SIG-M5 (cell line): ENCODE results near the gene ADD1.
A peak's percentile ranks its signal among the peaks of the same experiment; 100 is the strongest.
"Not testable (repeated sequence)": the region's sequence is repeated elsewhere in the genome, so short reads cannot be mapped to it uniquely, and the experiment has no call there.

Source experiments
- DNase-seq: peaks from one replicate; lab custom pipeline; 2025; lab: John Stamatoyannopoulos, UW

The ADD1 gene

GRCh38 chr4:2934077-2934812 is 90.6 kb downstream of the ADD1 start:
- DNase-seq, result peak; percentile 2

DNA sequence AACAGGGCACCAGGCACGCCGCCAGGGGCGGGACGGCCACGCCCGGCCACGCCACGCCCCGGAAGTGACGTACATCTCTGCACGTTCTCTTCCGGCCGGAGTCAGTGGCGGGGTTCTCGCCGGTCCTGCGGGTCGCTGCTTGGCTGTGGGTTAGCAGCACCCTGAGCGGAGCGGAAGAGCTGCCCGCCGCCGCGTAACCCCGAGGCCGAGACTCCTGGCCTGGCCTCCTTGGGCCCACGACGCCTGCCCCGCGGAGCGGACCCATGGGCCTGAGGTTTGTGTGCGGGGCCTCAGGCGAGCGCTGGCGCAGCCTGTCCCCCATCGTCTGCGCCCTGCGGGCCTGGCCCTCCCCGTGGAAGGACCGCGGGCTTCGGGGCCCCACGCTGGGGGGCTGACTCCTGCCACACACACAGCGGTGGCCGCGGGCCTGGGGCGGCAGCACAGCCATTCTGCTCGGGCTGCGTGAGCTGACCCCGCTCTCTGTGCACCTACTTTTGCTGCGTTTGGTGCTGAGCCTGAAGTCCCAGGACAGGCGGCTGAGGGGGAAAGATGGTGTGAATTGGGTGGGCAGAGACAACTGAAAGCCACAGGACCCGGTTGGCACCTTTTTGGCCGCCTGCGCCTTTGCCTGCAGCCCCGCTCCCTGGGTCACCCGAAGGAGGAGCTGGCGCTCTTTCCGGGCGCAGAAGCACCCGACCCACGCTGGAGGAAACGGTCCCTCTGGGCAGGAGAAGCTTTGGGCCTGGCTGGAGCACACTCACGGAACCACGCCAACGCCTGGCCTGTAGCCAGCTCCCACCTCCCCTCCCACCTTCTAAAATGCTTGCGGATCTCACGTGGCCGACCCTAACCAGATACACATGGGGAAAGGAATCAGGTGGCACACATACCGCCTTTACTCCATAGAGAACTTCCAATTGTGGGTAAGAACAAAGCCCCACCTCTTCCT is 91.4 kb downstream of the ADD1 start:
- DNase-seq, result peak; percentile 59

DNA sequence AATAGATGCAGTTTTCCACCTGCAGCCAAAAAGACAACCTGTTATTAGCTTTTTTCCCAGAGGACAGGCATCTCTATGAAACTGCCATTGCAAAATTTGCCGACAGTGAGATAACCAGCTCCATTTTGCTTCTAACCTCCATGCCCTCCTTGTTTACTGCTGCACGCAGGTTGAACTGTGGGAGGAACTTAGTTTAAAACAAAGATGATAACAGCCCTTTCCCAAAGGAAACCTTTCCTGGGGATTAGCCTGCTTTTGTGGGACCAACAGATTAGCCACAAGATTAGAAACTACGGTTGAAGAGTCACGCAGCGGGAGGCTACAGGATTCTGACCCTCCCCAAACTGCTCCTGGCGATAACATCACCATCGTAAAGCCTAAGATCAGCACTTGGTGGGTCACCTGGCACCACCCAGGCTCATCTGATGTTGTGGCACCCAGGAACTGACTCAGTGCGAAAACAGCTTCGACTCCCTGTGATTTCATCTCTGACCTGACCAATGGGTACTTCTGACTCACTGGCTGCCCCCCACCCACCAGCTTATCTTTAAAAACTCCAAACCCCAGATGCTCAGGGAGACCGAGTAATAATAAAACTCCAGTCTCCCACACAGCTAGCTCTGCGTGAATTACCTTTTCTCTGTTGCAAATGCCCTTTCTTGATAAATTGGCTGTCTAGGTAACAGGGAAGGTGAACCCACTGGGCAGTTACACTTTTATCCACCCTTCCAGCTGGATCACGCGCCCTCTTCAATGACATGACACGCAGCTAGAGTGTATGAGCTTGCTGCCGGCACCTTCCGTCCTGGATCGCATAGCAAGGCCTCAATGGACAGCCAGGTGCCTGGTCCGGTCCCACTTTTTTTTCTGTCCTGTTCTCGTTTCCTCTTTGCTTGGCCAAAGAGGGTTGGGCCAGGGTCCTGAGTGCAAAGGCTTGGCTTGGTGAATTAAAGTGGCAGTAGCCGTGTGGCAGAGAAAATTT is 92.4 kb downstream of the ADD1 start:
- no peak for DNase-seq

DNA sequence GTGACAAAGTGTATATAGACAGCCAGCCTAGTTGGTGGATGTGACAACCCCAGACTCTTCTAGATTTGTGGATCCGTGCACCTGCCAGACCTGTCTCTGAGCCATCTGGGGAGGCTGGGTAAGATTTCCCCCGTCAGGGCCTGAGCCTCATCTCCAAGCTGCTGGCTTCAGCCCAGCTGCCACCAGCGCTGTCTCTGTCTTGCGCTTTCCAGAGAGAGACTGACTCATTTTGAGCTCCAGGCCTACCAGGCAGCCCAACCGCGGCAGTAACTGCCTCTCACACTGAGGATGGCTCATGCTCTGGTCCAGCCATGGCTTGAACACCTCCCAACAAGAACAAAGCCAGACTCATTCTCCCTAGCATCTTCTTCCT is 93.1 kb downstream of the ADD1 start:
- no peak for DNase-seq

DNA sequence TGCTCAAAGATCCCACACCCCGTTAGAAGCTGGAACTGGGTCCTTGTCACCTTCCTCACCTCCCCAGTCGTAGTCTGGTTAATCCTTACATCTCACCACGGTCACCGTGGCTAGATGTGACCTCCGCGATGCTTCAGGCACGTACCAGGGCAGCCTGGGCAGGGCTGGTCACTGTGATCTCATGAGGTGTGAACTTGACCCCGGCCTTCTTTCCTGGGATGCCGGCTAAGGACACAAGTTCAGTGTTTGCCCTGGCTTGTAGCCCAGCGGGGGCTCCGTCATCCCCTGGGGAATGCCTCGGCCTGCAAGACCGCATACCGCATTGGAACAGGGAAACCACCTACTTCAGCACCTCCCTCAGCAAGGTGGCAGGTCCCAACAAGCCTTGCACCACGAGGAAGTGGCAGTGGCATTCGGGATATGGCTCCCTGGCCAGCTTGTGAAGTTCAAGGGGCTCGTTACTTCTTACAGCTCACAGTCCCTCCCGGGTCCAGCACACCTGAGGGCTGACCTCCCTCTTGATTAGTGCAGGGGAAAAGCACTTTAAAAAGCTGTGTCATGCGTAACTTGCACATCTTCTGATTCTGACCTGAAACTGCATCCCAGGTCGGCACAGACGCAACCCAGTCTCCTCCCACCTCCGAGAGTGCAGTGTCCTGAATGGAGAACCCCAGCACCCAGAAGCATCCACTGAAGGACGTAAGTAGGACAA is 93.7 kb downstream of the ADD1 start:
- DNase-seq, result no peak

DNA sequence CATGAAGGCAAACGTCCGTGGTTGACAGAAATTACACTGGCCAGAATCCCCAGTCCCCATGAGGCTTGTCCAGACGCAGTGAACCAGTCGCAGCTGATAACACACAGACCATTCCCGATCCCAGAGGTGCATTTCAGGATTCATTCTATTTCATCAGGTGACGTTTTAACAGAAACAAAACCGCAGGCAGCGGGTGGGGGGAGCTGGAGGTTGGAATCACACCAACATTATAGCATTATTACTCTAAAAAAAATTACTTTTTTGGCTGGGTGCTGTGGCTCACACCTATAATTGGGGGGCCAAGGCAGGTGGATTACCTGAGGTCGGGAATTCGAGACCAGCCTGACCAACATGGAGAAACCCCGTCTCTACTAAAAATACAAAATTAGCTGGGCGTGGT is 94.3 kb downstream of the ADD1 start:
- no peak for DNase-seq

- not testable (repeated sequence) for DNase-seq
Observed at GRCh38 chr4:2938411-2938810, 94.8 kb downstream of the ADD1 start.

DNA sequence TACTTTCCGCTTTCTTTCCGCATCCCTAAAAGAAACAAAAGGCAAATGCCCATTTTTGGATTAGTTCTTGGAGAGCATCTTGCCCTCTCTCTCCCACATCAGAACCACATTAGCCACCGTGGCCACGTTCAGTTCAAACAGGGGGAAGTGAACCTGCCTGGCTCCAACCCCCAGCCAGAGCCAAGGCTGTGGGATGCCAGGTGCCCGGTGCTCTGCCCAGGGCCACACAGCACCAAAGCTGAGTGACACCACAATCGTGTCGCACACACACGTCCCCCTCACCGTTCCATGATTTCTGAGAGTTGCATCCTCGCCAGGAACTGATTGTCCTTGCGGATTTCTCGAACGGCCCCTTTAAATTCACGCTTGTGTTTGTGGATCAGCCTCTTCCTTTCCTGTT is 95.3 kb downstream of the ADD1 start:
- no peak for DNase-seq

GRCh38 chr4:2939383-2940243 is 96.0 kb downstream of the ADD1 start:
- no peak for DNase-seq

- no peak for DNase-seq
Observed at GRCh38 chr4:2940267-2941137, 96.9 kb downstream of the ADD1 start.

GRCh38 chr4:2941138-2942036 is 97.7 kb downstream of the ADD1 start:
- no peak for DNase-seq

DNA sequence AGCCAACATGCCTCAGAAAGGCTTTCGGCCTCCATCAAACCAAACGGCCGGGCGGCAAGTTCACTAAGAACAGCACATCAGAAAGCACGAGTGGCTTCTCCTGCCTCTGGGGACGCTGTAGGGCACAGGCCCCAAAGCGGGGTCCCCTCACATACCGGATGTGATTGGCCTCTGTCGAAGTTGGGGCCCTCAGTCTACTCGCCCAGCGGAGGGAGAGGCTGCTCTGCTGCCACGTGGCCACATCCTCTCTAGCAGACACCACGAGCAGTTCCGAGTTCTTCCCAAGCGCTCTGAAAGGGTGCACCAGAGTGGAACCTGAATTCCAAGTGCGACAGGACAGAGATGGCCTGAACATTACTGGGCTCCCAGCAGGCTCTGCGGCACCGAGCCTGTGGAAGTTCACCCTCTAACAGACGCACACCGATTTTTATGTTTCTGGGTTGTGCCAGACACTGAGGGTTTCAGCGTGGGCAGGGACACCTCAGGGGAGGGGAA is 98.4 kb downstream of the ADD1 start:
- DNase-seq, result no peak

DNA sequence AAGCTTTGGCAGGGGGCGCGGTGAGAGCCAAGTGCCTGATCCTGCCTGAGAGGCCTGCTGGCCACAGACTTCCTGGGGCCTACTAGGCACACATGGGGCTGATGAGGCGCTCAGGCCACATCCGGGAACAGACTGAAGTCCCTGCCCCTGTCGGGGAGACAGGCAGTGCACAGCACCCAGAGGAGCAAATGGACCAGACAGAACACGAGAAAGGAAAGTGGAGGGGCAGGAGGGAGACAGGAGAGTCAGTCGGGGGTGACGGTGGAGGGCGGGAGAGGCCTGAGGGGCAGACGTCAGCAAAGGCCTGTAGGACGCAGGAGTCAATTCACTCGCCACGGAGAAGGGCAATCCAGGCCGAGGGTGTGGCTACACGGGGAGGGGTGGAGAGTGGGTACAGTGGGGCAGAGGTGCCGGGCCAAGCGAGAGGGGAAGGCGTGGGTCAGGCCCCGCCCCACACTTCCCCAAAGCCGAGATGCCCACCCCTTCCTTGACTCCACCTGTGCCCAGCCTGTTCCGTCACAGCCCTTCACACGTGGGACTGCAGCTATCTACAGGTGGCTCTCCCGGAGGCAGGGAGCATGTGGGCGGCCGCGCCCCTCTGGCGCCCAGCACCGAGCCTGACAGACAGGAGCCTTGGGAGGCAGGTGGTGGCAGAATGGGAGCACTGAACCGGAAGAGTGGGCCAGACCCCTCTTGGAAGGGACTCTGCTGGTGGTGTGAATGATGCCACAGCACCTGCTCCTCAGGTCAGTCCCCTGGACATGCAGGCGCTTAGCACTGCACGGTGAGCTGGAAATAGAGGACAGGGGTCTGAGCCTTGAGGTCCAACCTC is 99.1 kb downstream of the ADD1 start:
- no peak for DNase-seq

- DNase-seq, result no peak
Observed at GRCh38 chr4:2943364-2944090, 99.9 kb downstream of the ADD1 start.

- no peak for DNase-seq
Observed at GRCh38 chr4:2944091-2944482, 100.4 kb downstream of the ADD1 start.
